ENCODE measurements around the gene PTPRG. TPM values are rescaled to one million over a fixed set of nuclear protein-coding genes. Genes with fewer than 3 reads are reported as not detected.

Gene PTPRG
- total and polyA plus RNA-seq, 4 donors: 3.6 to 35.6 (median 8.1) TPM

DNA sequence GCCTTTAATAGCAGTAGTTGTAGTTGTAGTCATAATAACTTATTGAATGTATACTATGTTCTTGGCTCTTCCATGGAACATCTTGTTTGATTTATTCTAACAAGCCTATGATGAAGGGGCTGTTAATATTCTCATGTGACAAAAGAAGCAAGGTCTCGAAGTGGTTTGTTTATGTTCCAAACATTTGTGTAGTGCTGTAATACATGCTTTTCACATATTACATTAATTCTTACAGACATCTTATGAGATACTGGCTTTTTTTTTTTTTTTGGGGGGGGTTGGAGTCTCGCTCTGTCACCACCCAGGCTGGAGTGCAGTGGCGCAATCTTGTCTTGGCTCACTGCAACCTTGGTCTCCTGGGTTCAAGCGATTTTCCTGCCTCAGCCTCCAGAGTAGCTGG is 252.3 kb downstream of the PTPRG start:
- WGBS: 92% methylated on average over 4 of the region's 4 CpGs
- TF ChIP-seq FOXA2 (IDR thresholded peaks at IDR 0.05) (no peak), GABPA (IDR thresholded peaks at IDR 0.05 in 1 of 2, conservative IDR thresholded peaks at IDR 0.05 in 1 of 2) (no peak), SP1 (IDR thresholded peaks at IDR 0.05) (no peak), RAD21 (IDR thresholded peaks at IDR 0.05) (no peak), YY1 (IDR thresholded peaks at IDR 0.05) (no peak), JUND (IDR thresholded peaks at IDR 0.05) (no peak), TAF1 (conservative IDR thresholded peaks at IDR 0.05) (no peak), HNF4G (IDR thresholded peaks at IDR 0.05) (no peak)
- TF ChIP-seq, protein P1, sequence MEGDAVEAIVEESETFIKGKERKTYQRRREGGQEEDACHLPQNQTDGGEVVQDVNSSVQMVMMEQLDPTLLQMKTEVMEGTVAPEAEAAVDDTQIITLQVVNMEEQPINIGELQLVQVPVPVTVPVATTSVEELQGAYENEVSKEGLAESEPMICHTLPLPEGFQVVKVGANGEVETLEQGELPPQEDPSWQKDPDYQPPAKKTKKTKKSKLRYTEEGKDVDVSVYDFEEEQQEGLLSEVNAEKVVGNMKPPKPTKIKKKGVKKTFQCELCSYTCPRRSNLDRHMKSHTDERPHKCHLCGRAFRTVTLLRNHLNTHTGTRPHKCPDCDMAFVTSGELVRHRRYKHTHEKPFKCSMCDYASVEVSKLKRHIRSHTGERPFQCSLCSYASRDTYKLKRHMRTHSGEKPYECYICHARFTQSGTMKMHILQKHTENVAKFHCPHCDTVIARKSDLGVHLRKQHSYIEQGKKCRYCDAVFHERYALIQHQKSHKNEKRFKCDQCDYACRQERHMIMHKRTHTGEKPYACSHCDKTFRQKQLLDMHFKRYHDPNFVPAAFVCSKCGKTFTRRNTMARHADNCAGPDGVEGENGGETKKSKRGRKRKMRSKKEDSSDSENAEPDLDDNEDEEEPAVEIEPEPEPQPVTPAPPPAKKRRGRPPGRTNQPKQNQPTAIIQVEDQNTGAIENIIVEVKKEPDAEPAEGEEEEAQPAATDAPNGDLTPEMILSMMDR (IDR thresholded peaks at IDR 0.05; ENCODE audit: low read depth, low read length, missing input control): no peak
- TF ChIP-seq, protein P2, sequence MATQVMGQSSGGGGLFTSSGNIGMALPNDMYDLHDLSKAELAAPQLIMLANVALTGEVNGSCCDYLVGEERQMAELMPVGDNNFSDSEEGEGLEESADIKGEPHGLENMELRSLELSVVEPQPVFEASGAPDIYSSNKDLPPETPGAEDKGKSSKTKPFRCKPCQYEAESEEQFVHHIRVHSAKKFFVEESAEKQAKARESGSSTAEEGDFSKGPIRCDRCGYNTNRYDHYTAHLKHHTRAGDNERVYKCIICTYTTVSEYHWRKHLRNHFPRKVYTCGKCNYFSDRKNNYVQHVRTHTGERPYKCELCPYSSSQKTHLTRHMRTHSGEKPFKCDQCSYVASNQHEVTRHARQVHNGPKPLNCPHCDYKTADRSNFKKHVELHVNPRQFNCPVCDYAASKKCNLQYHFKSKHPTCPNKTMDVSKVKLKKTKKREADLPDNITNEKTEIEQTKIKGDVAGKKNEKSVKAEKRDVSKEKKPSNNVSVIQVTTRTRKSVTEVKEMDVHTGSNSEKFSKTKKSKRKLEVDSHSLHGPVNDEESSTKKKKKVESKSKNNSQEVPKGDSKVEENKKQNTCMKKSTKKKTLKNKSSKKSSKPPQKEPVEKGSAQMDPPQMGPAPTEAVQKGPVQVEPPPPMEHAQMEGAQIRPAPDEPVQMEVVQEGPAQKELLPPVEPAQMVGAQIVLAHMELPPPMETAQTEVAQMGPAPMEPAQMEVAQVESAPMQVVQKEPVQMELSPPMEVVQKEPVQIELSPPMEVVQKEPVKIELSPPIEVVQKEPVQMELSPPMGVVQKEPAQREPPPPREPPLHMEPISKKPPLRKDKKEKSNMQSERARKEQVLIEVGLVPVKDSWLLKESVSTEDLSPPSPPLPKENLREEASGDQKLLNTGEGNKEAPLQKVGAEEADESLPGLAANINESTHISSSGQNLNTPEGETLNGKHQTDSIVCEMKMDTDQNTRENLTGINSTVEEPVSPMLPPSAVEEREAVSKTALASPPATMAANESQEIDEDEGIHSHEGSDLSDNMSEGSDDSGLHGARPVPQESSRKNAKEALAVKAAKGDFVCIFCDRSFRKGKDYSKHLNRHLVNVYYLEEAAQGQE (IDR thresholded peaks at IDR 0.05): no peak
- DNase-seq (ENCODE audit: low spot score): no peak
- no peak overlapping the region for H3K9ac ChIP-seq (ENCODE audit: low read depth in 1 of 2, low read length in 2 of 2)
- H3K36me3 ChIP-seq (ENCODE audit: control insufficient read depth in 4 of 4, insufficient read depth in 3 of 4, low read depth in 1 of 4, low read length in 3 of 4): no peaks in the 10 kb centered on the region
- H3K27ac ChIP-seq (ENCODE audit: low read depth in 1 of 2, low read length in 2 of 2): no peak overlapping the region
- peaks cover 12 to 23% (median 21%) of the 10 kb centered on the region in 4 donors for H3K4me1 ChIP-seq (ENCODE audit: control insufficient read depth in 4 of 4, insufficient read depth in 4 of 4, low read length in 3 of 4)
- no peaks in the 10 kb centered on the region for H3K27me3 ChIP-seq (ENCODE audit: control insufficient read depth in 4 of 4, insufficient read depth in 4 of 4, low read length in 3 of 4)
- H3K4me3 ChIP-seq (ENCODE audit: low read depth in 1 of 3, low read length in 3 of 3): no peak overlapping the region
- no peaks in the 10 kb centered on the region for H3K9me3 ChIP-seq (ENCODE audit: control insufficient read depth in 4 of 4, low read length in 3 of 4)

DNA sequence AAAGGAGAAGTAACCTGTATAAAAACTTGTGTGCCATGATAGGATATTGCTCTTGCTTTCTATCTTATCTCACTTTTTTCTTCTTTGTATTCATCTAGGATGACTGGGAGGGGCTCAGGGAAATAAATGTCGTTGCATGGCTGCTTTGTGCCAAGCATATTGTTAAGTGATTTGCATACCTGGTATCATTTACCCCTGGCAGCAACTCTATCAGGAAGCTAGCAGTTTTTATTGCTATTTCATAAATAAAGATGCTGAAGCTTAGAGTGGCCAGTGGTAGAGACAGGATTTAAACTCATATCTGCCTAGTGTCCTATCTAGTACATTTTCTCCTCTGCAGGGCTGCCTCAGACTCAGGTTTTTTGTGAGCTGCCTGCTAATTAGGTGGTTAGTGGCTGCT is 253.3 kb downstream of the PTPRG start:
- Histone ChIP-seq H3K27ac (ENCODE audit: low read depth in 1 of 2, low read length in 2 of 2) (no peak overlapping the region), H3K4me1 (ENCODE audit: control insufficient read depth in 4 of 4, insufficient read depth in 4 of 4, low read length in 3 of 4) (peaks cover 10 to 13% (median 10%) of the 10 kb centered on the region in 4 donors), H3K27me3 (ENCODE audit: control insufficient read depth in 4 of 4, insufficient read depth in 4 of 4, low read length in 3 of 4) (no peaks in the 10 kb centered on the region), H3K4me3 (ENCODE audit: low read depth in 1 of 3, low read length in 3 of 3) (no peak overlapping the region), H3K36me3 (ENCODE audit: control insufficient read depth in 4 of 4, insufficient read depth in 3 of 4, low read depth in 1 of 4, low read length in 3 of 4) (no peaks in the 10 kb centered on the region), H3K9me3 (ENCODE audit: control insufficient read depth in 4 of 4, low read length in 3 of 4) (no peaks in the 10 kb centered on the region), H3K9ac (ENCODE audit: low read depth in 1 of 2, low read length in 2 of 2) (no peak overlapping the region)
- 15% methylated on average over 1 of the region's 1 CpG for WGBS
- no peak for DNase-seq (ENCODE audit: low spot score)
- TF ChIP-seq HNF4A (conservative IDR thresholded peaks at IDR 0.05) (no peak), NR2F2 (IDR thresholded peaks at IDR 0.05) (no peak), GABPA (IDR thresholded peaks at IDR 0.05 in 1 of 2, conservative IDR thresholded peaks at IDR 0.05 in 1 of 2) (no peak), SP1 (IDR thresholded peaks at IDR 0.05) (no peak), TAF1 (conservative IDR thresholded peaks at IDR 0.05) (no peak), EGR1 (IDR thresholded peaks at IDR 0.05; ENCODE audit: low read depth in 2 of 2) (no peak), FOXA2 (IDR thresholded peaks at IDR 0.05) (no peak), JUND (IDR thresholded peaks at IDR 0.05) (no peak), RAD21 (IDR thresholded peaks at IDR 0.05) (no peak), YY1 (IDR thresholded peaks at IDR 0.05) (no peak), FOXA1 (IDR thresholded peaks at IDR 0.05) (no peak), ZBTB33 (IDR thresholded peaks at IDR 0.05) (no peak), RXRA (IDR thresholded peaks at IDR 0.05) (no peak), HNF4G (IDR thresholded peaks at IDR 0.05) (no peak)
- TF ChIP-seq, protein P2 (IDR thresholded peaks at IDR 0.05): no peak
- TF ChIP-seq, protein P3, sequence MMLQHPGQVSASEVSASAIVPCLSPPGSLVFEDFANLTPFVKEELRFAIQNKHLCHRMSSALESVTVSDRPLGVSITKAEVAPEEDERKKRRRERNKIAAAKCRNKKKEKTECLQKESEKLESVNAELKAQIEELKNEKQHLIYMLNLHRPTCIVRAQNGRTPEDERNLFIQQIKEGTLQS (IDR thresholded peaks at IDR 0.05): no peak
- TF ChIP-seq, protein P4, sequence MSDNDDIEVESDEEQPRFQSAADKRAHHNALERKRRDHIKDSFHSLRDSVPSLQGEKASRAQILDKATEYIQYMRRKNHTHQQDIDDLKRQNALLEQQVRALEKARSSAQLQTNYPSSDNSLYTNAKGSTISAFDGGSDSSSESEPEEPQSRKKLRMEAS (IDR thresholded peaks at IDR 0.05): no peak

Measured in liver (tissue), 9 donors.